RWPE1 (cell line): ENCODE measurements around the gene PCK1.

Experiments
- CTCF ChIA-PET: fragments of 350-600 bp; sonication (Branson Sonifier 250); formaldehyde crosslinking; extraction: SDS; loops from one replicate; lab custom pipeline; 2021; lab: Yijun Ruan, JAX
- POLR2A ChIA-PET: fragments of 400-600 bp; formaldehyde crosslinking; extraction: SDS; loops from one replicate; lab custom pipeline; 2020; ENCODE audit warnings: antibody characterized with exemption; ENCODE audit not compliant: low non-redundant PET; lab: Yijun Ruan, JAX
- DNase-seq: peaks from one replicate; pipeline ENCODE4 v3.0.0; 2012; ENCODE audit warnings: low spot score
- H3K27ac ChIP-seq: fragments of 450-650 bp; 2 replicates; pipeline ENCODE4 v1.5.1; 2017
- TF ChIP-seq, protein P1 (sequence below): fragments of 450-650 bp; conservative IDR thresholded peaks from 2 replicates; pipeline ENCODE4 v1.5.1; 2017; ENCODE audit warnings: low read depth, mild to moderate bottlenecking

PCK1 gene

DNA sequence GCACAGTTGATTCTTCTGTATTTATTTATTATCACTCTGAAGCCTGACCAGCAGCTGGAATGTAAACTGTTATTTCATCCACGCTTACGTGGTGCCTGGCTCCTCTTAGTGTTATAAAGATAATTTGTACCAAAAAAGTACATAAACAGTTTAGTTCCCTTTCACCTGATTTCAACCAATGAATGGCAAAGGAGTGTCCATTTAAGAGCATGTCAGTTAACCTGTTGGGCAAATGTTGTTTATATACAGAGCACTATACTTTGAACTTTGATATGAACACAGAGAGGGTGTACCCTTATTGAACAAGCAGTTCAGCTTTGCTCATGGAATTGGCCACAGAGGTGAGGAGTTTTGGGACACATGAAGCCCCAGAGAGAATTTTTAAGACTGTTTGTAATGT, 28.8 kb upstream of the PCK1 start:
- DNase-seq, result no peak
- POLR2A ChIA-PET, result no interaction called here
- CTCF ChIA-PET, result interaction anchor here (0.6 to 1.2 kb wide), 4 partner anchors 10 to 1929 kb away, joined by 3 to 4 read pairs (median 4); no protein-coding TSS in a partner anchor
- H3K27ac ChIP-seq, result no peak overlapping the region
- TF ChIP-seq, protein P1, sequence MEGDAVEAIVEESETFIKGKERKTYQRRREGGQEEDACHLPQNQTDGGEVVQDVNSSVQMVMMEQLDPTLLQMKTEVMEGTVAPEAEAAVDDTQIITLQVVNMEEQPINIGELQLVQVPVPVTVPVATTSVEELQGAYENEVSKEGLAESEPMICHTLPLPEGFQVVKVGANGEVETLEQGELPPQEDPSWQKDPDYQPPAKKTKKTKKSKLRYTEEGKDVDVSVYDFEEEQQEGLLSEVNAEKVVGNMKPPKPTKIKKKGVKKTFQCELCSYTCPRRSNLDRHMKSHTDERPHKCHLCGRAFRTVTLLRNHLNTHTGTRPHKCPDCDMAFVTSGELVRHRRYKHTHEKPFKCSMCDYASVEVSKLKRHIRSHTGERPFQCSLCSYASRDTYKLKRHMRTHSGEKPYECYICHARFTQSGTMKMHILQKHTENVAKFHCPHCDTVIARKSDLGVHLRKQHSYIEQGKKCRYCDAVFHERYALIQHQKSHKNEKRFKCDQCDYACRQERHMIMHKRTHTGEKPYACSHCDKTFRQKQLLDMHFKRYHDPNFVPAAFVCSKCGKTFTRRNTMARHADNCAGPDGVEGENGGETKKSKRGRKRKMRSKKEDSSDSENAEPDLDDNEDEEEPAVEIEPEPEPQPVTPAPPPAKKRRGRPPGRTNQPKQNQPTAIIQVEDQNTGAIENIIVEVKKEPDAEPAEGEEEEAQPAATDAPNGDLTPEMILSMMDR, result no peak

DNA sequence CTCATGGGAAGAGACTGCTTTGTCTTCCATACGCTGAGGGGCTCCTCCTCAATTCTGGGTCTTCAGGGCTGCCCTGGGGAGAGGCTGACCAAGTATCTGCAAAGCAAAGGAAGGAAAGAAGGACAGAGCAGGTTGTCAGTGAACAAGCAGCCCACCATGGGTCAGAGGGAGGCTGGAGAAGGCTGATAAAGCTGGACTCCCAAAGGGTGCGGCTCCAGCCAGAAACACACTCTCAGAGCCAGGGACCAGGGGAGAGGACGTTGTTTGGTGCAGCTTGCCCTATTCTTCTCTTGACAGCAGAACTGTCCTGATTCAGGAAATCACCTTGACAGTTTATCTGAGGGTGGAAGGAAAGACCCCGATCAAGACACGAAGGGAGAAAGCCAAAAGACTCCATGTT, 25.6 kb upstream of the PCK1 start:
- DNase-seq, result no peak
- ChIA-PET CTCF (interaction anchor here (0.6 kb wide), 1 partner anchor 402 kb away, joined by 3 read pairs; no protein-coding TSS in a partner anchor), POLR2A (no interaction called here)
- no peak overlapping the region for H3K27ac ChIP-seq
- TF ChIP-seq, protein P1, result no peak

DNA sequence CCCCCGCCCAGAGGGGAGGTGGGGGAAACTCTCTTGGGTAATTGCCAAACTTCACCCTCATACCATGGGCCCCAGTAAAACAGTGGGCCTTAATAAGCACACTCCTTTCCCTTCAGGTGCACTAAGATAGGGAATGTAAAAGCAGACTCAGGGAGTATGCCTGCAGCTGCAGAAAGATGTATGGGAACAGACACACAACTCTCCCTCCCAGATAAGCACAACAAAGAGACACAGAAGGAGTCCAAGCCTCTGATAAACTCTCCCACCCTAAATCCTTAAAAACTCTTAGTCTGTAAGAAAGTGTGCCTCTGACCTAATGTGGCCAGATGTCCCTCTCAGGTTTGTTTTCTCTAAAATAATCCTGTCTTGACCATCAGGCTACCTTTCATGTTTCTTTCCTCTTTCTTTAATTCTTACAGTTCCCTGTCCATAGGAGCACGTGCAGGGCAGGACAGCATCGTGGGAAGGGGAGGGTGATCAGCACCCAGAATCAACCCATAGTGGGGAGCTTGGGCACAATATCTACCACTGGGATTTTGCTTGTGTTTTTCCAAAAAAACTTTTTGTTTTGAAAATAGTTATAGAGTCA, 24.7 kb upstream of the PCK1 start:
- ChIA-PET CTCF (no interaction called here), POLR2A (no interaction called here)
- DNase-seq, result no peak
- TF ChIP-seq, protein P1, result no peak
- H3K27ac ChIP-seq, result no peak overlapping the region

DNA sequence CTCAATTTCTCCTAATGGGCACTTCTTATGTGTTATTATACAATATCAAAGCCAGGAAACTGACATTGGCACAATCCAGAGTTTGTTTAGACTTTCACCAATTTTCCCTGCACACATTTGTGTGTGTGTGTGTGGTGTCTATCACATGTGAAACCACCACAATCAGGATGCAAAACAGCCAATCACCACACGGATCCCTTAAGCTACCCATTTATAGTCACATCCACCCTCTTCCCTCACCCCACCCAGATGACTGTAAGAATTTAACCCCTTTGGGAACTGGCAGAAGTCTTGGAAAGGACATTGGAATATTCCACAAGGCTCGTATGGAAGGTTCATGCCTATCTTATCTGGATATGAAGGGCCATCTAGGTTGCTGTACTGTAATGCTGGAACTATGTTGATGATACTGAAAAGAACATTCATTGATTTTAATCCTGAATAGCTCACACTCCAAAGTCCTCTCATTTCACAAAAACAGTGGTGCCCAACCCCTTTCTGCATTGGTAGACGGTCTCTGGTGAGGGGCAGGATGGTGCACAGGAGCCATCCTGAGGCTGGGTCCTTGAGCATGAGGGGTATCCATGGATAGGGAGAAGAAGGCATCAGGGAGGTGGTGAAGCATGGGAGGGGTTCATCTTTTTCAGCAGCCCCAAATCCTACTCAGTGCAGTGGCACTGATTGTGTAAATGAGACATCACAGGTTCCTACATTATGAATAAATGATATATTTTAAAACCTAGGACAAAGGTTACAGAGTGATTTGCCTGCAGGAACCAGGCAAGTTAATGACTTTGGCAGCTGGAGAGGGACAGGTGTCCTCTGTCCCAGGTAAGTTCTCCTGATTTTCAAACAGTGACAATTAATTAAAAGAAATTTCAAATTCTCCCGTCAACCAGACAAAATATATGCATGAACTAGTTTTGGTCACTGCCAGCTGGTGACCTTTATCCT, 23.9 kb upstream of the PCK1 start:
- POLR2A ChIA-PET, result no interaction called here
- no peak overlapping the region for H3K27ac ChIP-seq
- no peak for DNase-seq
- TF ChIP-seq, protein P1, result no peak
- CTCF ChIA-PET, result interaction anchor here (1.5 kb wide), 1 partner anchor 31 kb away, joined by 4 read pairs; no protein-coding TSS in a partner anchor

DNA sequence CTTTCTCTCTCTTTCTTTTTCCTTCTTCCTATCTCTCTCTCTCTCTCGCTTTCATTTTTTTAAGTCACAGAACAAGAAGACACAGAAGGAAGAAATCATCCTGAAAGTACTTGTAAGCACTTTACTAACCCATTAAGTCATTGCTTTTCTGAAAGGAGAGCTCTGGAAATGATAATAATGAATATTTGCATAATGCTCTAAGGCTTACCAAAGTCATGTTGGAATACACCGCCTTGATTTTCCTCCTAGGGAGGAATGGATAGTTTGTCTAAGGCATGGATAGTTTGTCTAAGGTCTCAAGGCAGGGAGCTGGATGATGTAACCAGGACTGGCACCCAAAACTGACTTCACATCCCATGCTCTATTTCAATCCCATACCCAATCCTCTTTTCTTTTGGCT, 23.1 kb upstream of the PCK1 start:
- TF ChIP-seq, protein P1, result no peak
- no peak for DNase-seq
- CTCF ChIA-PET, result interaction anchor here (0.6 to 1.5 kb wide), 2 partner anchors 30 to 672 kb away, joined by 3 to 4 read pairs; no protein-coding TSS in a partner anchor
- H3K27ac ChIP-seq, result no peak overlapping the region
- POLR2A ChIA-PET, result no interaction called here

DNA sequence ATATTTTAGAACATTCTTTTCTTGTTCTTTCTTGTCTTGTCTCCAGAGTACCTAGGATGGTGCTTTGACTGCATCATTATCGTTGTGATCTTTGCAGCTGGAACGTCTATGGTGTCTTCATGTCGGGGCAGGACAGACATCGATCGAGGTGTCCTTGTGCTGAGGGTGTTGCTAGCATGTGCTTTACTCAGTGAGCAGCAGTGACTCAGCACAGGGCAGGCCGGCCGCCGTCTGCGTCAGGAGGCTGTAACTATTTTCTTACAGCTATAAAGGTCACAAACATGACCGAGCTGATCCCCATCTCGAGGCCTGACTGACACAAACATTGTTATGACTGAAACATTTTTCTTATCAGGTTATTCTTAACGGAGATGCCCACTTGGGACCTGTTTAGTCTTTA, 21.0 kb upstream of the PCK1 start:
- POLR2A ChIA-PET, result no interaction called here
- CTCF ChIA-PET, result no interaction called here
- DNase-seq, result no peak
- H3K27ac ChIP-seq, result no peak overlapping the region
- TF ChIP-seq, protein P1, result no peak
